HL-60 (cell line): ENCODE results near the gene NR5A1.

Experiments
- DNase-seq, 2 experiments: peaks; one replicate each; pipeline ENCODE4 v3.0.0-alpha.2; 2010 to 2020; ENCODE audit warnings: low read depth in 1 of 2, low spot score in 1 of 2
- H3K27ac ChIP-seq: fragments of 250-450 bp; sonication (Bioruptor Pico); replicated peaks from 2 replicates; pipeline ENCODE4 v1.5.1; 2020; ENCODE audit warnings: mild to moderate bottlenecking, moderate library complexity
- H3K27me3 ChIP-seq: fragments of 250-450 bp; sonication (Bioruptor Pico); 2 replicates; pipeline ENCODE4 v1.5.1; 2021; ENCODE audit warnings: mild to moderate bottlenecking, moderate library complexity; ENCODE audit not compliant: insufficient read depth, poor library complexity, severe bottlenecking
- H3K4me3 ChIP-seq: replicated peaks from 2 replicates; pipeline ENCODE4 v1.5.1; 2011; ENCODE audit warnings: mild to moderate bottlenecking, control low read depth, low read length; ENCODE audit not compliant: insufficient read depth
- GABPA ChIP-seq: IDR thresholded peaks from 2 replicates; pipeline ENCODE4 v1.6.1; 2012; ENCODE audit warnings: low read depth
- POLR2AphosphoS5 ChIP-seq: IDR thresholded peaks from 2 replicates; pipeline ENCODE4 v1.6.1; 2012; ENCODE audit warnings: low read depth
- REST ChIP-seq: IDR thresholded peaks from 2 replicates; pipeline ENCODE4 v1.6.1; 2012; ENCODE audit warnings: low read depth; ENCODE audit not compliant: insufficient replicate concordance
- SPI1 ChIP-seq: IDR thresholded peaks from 2 replicates; pipeline ENCODE4 v1.6.1; 2012; ENCODE audit warnings: low read depth, mild to moderate bottlenecking, borderline replicate concordance
- TF ChIP-seq, protein P1 (sequence below): IDR thresholded peaks from one replicate; pipeline ENCODE4 v1.5.1; 2011; ENCODE audit warnings: low read length, control low read depth, inconsistent platforms; ENCODE audit not compliant: insufficient read depth

Gene NR5A1

DNA sequence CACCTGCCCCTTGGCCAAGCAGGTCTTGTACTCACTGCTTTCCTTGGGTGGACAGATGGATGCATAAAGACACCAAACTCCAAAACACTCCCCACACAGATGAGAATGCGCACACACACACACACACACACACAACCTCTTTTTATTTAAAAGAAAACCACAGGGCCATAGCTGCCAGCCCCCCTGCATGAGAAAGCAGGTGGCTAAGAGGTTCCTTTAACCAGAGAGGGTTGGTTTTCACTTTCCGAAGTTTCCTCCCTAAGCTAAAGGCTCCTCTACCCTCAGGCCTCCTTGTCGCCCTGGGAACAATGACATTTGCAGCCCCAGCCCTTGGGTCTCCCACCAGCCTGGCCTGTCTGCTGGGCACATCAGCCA lies 11.1 kb downstream of the NR5A1 start:
- TF ChIP-seq POLR2AphosphoS5 (no peak), REST (no peak), SPI1 (no peak), GABPA (no peak)
- TF ChIP-seq, protein P1, sequence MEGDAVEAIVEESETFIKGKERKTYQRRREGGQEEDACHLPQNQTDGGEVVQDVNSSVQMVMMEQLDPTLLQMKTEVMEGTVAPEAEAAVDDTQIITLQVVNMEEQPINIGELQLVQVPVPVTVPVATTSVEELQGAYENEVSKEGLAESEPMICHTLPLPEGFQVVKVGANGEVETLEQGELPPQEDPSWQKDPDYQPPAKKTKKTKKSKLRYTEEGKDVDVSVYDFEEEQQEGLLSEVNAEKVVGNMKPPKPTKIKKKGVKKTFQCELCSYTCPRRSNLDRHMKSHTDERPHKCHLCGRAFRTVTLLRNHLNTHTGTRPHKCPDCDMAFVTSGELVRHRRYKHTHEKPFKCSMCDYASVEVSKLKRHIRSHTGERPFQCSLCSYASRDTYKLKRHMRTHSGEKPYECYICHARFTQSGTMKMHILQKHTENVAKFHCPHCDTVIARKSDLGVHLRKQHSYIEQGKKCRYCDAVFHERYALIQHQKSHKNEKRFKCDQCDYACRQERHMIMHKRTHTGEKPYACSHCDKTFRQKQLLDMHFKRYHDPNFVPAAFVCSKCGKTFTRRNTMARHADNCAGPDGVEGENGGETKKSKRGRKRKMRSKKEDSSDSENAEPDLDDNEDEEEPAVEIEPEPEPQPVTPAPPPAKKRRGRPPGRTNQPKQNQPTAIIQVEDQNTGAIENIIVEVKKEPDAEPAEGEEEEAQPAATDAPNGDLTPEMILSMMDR, result no peak
- Histone ChIP-seq H3K27me3 (no peaks in the 10 kb centered on the region), H3K27ac (no peak overlapping the region), H3K4me3 (no peak overlapping the region)
- no peak for DNase-seq

DNA sequence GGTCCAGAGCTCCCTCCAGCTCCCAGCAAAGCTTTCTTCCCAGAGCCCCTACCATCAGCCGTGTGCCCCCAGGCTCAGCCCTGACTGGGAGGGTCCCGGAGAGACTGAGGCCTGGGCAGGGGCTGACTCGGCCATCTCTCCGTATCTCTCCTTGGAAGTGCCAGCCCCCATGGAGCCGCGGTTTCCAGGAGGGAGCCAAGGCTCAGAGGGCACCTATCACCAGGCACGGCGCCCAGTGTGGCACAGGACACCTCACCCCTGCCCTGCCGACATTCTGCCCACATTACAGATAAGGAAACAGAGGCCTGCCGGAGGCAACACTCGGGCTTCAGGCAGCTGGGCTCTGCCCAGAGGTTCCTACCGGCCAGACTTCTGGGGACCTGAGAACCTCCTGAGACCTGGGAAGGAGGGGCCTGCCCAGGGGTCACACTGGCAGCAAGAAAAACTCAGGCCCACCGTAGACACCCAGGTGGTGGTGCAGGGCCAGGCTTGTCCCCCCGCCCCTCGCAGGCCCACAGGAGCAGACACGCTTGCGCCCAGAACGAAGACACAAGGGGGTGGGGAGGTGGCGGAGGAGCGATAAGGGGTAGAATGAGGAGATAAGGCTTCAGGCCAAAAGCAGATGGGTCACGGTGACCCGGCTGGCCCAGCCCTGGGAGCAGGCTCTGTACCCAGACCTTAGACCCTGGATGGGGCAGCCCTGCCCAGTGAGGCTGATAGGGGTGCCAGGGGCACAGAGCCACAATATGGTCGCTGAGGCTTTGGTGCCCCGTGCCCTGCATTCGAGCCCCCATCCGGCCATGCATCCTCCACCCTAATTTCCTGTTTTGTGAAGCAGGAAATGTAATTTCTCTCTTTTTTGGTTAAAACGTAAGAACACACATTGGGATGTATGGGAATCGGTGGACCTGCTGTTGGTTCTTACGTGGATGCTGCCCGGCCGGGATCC lies 11.8 kb downstream of the NR5A1 start:
- no peak for TF ChIP-seq POLR2AphosphoS5
- TF ChIP-seq, protein P1, result no peak
- TF ChIP-seq SPI1, result no peak
- no peak for TF ChIP-seq REST
- TF ChIP-seq GABPA, result no peak
- no peak overlapping the region for H3K27ac ChIP-seq
- no peaks in the 10 kb centered on the region for H3K27me3 ChIP-seq
- H3K4me3 ChIP-seq, result no peak overlapping the region
- DNase-seq, result no peak

DNA sequence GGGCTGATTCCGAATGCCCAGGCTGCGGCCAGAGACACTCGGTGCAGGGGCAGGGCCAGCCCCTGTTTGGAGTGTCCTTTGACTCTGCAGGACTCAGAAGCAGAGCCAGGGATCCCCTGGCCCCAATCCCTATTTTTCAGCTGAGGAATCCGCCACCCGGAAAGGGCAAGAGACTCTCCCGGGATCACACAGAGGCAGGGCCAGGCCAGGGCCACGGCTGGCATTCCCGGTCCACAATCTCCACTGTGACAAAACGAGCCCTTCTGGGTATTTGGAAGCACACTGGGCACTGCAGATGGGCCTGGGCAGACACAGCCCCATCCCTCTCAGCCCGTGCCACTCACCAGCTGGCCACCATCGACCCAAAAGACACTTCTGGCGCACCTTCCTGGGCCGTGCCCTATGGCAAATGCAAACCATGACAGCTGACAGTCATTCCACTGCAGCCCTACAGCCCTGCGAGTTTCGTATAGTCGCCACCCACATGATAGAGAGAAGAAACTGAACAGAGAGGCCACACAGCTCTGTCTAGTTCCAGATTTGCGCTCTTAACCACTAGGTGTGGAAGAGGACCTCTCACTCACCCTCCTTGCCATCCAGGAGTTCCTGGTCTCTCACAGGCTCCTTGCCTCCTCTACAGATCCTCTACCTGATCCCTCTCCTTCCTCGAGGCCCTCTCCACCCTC lies 13.3 kb downstream of the NR5A1 start:
- TF ChIP-seq, protein P1, result no peak
- no peak for TF ChIP-seq REST
- no peak for TF ChIP-seq GABPA
- TF ChIP-seq POLR2AphosphoS5, result no peak
- TF ChIP-seq SPI1, result no peak
- H3K27me3 ChIP-seq, result no peaks in the 10 kb centered on the region
- DNase-seq, result no peak
- H3K4me3 ChIP-seq, result no peak overlapping the region
- H3K27ac ChIP-seq, result no peak overlapping the region
